HEK293 (cell line): ENCODE measurements around the gene SNHG17.

Experiments used
- CTCF ChIA-PET: fragments of 350-600 bp; formaldehyde crosslinking; extraction: SDS; loops from one replicate; lab custom pipeline; 2021; ENCODE audit warnings: antibody characterized with exemption; lab: Yijun Ruan, JAX
- POLR2A ChIA-PET: fragments of 300-600 bp; formaldehyde crosslinking; extraction: SDS; loops from one replicate; lab custom pipeline; 2020; ENCODE audit warnings: antibody characterized with exemption, inconsistent platforms; lab: Yijun Ruan, JAX
- H3K27ac ChIP-seq: fragments of 200-500 bp; sonication (Bioruptor generic); 2 replicates; pipeline ENCODE4 v1.5.1; 2014; ENCODE audit warnings: low read depth, low read length, control low read depth, inconsistent platforms; ENCODE audit errors: extremely low read depth
- H3K36me3 ChIP-seq, 2 experiments: fragments of 200-500 bp in 1 of 2; sonication (Bioruptor generic) in 1 of 2; 1 replicate in 1 of 2; 2 replicates in 1 of 2; pipeline ENCODE4 v1.5.1; 2014 to 2017; ENCODE audit warnings: inconsistent platforms in 2 of 2, low read length in 2 of 2; ENCODE audit not compliant: control insufficient read depth in 2 of 2, insufficient read depth in 1 of 2
- H3K4me1 ChIP-seq: fragments of 200-500 bp; sonication (Bioruptor generic); 2 replicates; pipeline ENCODE4 v1.5.1; 2014; ENCODE audit warnings: mild to moderate bottlenecking, low read length, inconsistent platforms; ENCODE audit not compliant: control insufficient read depth, insufficient read depth
- H3K4me3 ChIP-seq: 2 replicates; pipeline ENCODE4 v1.5.1; 2011; ENCODE audit warnings: low read depth, mild to moderate bottlenecking, control low read depth, low read length, moderate library complexity
- H3K9me3 ChIP-seq: fragments of 200-500 bp; sonication (Bioruptor generic); 2 replicates; pipeline ENCODE4 v1.5.1; 2014; ENCODE audit warnings: low read depth, low read length, inconsistent platforms; ENCODE audit not compliant: control insufficient read depth, insufficient read depth
- IKZF3 ChIP-seq: fragments of 450-650 bp; IDR thresholded peaks from 2 replicates; pipeline ENCODE4 v1.5.0; 2018; ENCODE audit warnings: missing biosample characterization, mild to moderate bottlenecking, missing genetic modification characterization, moderate library complexity
- KLF1 ChIP-seq: fragments of 450-650 bp; formaldehyde crosslinking; IDR thresholded peaks from 2 replicates; pipeline ENCODE4 v1.5.1; 2016; ENCODE audit warnings: missing biosample characterization, missing genetic modification characterization
- KLF10 ChIP-seq: fragments of 450-650 bp; IDR thresholded peaks from 2 replicates; pipeline ENCODE4 v1.5.1; 2018; ENCODE audit warnings: missing biosample characterization, mild to moderate bottlenecking, missing genetic modification characterization
- KLF9 ChIP-seq: fragments of 450-650 bp; formaldehyde crosslinking; IDR thresholded peaks from 2 replicates; pipeline ENCODE4 v1.5.1; 2016; ENCODE audit warnings: missing biosample characterization, missing genetic modification characterization, low read depth
- PRDM1 ChIP-seq: fragments of 450-650 bp; formaldehyde crosslinking; IDR thresholded peaks from 2 replicates; pipeline ENCODE4; 2016; ENCODE audit warnings: missing biosample characterization, missing genetic modification characterization
- REPIN1 ChIP-seq: fragments of 450-650 bp; formaldehyde crosslinking; IDR thresholded peaks from 2 replicates; pipeline ENCODE4 v1.5.1; 2017; ENCODE audit warnings: missing biosample characterization, missing genetic modification characterization, low read depth
- TCF7L2 ChIP-seq: IDR thresholded peaks from 2 replicates; pipeline ENCODE4 v1.6.1; 2011; ENCODE audit warnings: low read depth, mild to moderate bottlenecking, inconsistent platforms, low read length, moderate library complexity, borderline replicate concordance
- ZIC2 ChIP-seq: fragments of 450-650 bp; formaldehyde crosslinking; IDR thresholded peaks from 2 replicates; pipeline ENCODE4 v1.5.1; 2016; ENCODE audit warnings: missing biosample characterization, missing genetic modification characterization
- ZNF121 ChIP-seq: fragments of 450-650 bp; formaldehyde crosslinking; IDR thresholded peaks from 2 replicates; pipeline ENCODE4 v1.5.1; 2016; ENCODE audit warnings: missing biosample characterization, missing genetic modification characterization
- ZNF157 ChIP-seq: fragments of 450-650 bp; formaldehyde crosslinking; IDR thresholded peaks from 2 replicates; pipeline ENCODE4 v1.5.1; 2016; ENCODE audit warnings: missing biosample characterization, missing genetic modification characterization
- ZNF16 ChIP-seq: fragments of 450-650 bp; formaldehyde crosslinking; IDR thresholded peaks from 2 replicates; pipeline ENCODE4 v1.5.1; 2016; ENCODE audit warnings: low read depth, missing biosample characterization, missing genetic modification characterization
- ZNF174 ChIP-seq: fragments of 450-650 bp; formaldehyde crosslinking; IDR thresholded peaks from 2 replicates; pipeline ENCODE4 v1.5.0; 2017; ENCODE audit warnings: missing biosample characterization, mild to moderate bottlenecking, missing genetic modification characterization
- ZNF341 ChIP-seq: fragments of 450-650 bp; formaldehyde crosslinking; IDR thresholded peaks from 2 replicates; pipeline ENCODE4; 2016; ENCODE audit warnings: low read depth, missing biosample characterization, missing genetic modification characterization
- ZNF394 ChIP-seq: fragments of 450-650 bp; formaldehyde crosslinking; IDR thresholded peaks from 2 replicates; pipeline ENCODE4 v1.5.1; 2016; ENCODE audit warnings: missing biosample characterization, missing genetic modification characterization, mild to moderate bottlenecking, moderate library complexity, borderline replicate concordance
- ZNF501 ChIP-seq: fragments of 450-650 bp; formaldehyde crosslinking; IDR thresholded peaks from 2 replicates; pipeline ENCODE4 v1.5.1; 2016; ENCODE audit warnings: missing biosample characterization, missing genetic modification characterization
- ZNF521 ChIP-seq: fragments of 450-650 bp; formaldehyde crosslinking; IDR thresholded peaks from 2 replicates; pipeline ENCODE4 v1.5.1; 2017; ENCODE audit warnings: missing biosample characterization, mild to moderate bottlenecking, missing genetic modification characterization
- ZNF596 ChIP-seq: fragments of 450-650 bp; IDR thresholded peaks from 2 replicates; pipeline ENCODE4 v1.5.0; 2018; ENCODE audit warnings: missing biosample characterization, mild to moderate bottlenecking, missing genetic modification characterization, moderate library complexity
- ZNF600 ChIP-seq: fragments of 450-650 bp; formaldehyde crosslinking; IDR thresholded peaks from 2 replicates; pipeline ENCODE4 v1.5.1; 2016; ENCODE audit warnings: missing biosample characterization, missing genetic modification characterization
- ZNF677 ChIP-seq: fragments of 450-650 bp; IDR thresholded peaks from 2 replicates; pipeline ENCODE4 v1.5.0; 2018; ENCODE audit warnings: missing biosample characterization, mild to moderate bottlenecking, missing genetic modification characterization, moderate library complexity
- ZSCAN16 ChIP-seq: fragments of 450-650 bp; formaldehyde crosslinking; IDR thresholded peaks from 2 replicates; pipeline ENCODE4 v1.5.1; 2016; ENCODE audit warnings: missing biosample characterization, missing genetic modification characterization
- ZSCAN23 ChIP-seq: fragments of 450-650 bp; formaldehyde crosslinking; IDR thresholded peaks from 2 replicates; pipeline ENCODE4 v1.5.1; 2016; ENCODE audit warnings: missing biosample characterization, missing genetic modification characterization
- ZSCAN30 ChIP-seq: fragments of 450-650 bp; IDR thresholded peaks from 2 replicates; pipeline ENCODE4 v1.5.1; 2018; ENCODE audit warnings: missing biosample characterization, mild to moderate bottlenecking, missing genetic modification characterization, moderate library complexity
- TF ChIP-seq, protein P1 (sequence below): fragments of 450-650 bp; formaldehyde crosslinking; IDR thresholded peaks from 2 replicates; pipeline ENCODE4 v1.5.1; 2016; ENCODE audit warnings: missing biosample characterization, missing genetic modification characterization

The SNHG17 gene

DNA sequence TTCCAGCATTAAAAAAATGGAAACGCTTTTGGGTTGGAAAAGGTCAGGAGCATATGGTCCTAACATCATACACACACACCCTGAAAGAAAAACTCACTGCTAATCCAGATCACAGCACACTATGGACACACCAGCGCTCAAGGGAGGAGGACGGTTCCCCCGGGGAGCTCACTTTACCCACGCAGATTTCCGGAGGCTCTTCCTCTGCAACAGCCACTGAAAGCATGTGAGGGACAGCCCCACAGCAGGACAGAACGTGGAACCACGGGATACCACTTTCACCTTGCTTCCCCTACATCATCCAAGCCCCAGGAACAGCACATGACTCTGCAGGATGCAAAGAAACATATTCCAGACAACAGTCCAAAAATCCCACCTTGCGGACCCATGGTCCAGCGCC lies 13.2 kb downstream of the SNHG17 start:
- H3K4me1 ChIP-seq, result no peaks in the 10 kb centered on the region
- H3K36me3 ChIP-seq, result peaks cover 69 to 93% of the 10 kb centered on the region in 2 experiments

DNA sequence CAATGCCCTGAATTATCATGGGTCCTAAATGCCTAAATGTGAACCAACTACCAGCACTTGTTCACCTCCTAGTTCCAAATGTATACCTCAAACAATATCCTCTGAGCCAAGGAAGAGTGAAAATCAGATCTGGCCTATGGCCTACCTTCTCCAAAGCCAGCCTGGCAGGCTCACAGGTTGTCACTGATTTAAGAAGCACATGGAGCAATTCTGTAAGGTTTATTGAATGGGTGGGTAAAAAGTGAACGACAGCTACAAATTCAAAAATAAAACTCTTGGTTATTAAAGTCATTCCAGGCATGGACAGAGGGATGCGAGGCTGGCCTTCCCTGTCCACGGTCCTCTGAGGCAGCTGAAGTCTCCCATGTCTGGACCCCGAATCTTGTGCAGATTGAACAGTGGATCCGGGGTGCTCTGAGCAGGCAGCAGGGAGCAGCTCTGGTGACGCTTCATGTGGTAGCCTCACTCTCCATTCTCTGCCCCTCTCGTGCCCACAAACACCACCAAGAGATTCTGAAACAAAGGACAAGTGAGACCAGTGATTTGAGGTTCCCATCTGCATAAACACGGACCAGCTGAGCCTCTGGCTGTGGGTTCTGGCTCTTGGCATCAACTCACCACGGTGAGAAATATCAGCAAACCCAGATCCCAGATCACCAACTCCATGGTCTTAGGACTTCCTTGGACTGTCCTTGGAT lies 14.6 kb downstream of the SNHG17 start:
- Histone ChIP-seq H3K27ac (no peak overlapping the region), H3K4me1 (no peaks in the 10 kb centered on the region), H3K36me3 (peaks cover 61 to 87% of the 10 kb centered on the region in 2 experiments), H3K9me3 (no peaks in the 10 kb centered on the region), H3K4me3 (no peak overlapping the region)
- POLR2A ChIA-PET, result interaction anchor here (1.0 to 1.8 kb wide), 3 partner anchors 14 to 53 kb away, joined by 3 to 7 read pairs (median 3); partner anchors contain the start of gene SNHG17
- CTCF ChIA-PET, result interaction anchor here (0.7 kb wide), 1 partner anchor 40 kb away, joined by 3 read pairs; no protein-coding TSS in a partner anchor
- TF ChIP-seq ZSCAN30 (tag by site-specific recombination), result no peak
- TF ChIP-seq ZNF16 (tag by site-specific recombination), result no peak
- no peak for TF ChIP-seq ZNF596 (tag by site-specific recombination)
- TF ChIP-seq ZNF521, result no peak
- no peak for TF ChIP-seq ZSCAN16 (tag by site-specific recombination)
- TF ChIP-seq, protein P1, sequence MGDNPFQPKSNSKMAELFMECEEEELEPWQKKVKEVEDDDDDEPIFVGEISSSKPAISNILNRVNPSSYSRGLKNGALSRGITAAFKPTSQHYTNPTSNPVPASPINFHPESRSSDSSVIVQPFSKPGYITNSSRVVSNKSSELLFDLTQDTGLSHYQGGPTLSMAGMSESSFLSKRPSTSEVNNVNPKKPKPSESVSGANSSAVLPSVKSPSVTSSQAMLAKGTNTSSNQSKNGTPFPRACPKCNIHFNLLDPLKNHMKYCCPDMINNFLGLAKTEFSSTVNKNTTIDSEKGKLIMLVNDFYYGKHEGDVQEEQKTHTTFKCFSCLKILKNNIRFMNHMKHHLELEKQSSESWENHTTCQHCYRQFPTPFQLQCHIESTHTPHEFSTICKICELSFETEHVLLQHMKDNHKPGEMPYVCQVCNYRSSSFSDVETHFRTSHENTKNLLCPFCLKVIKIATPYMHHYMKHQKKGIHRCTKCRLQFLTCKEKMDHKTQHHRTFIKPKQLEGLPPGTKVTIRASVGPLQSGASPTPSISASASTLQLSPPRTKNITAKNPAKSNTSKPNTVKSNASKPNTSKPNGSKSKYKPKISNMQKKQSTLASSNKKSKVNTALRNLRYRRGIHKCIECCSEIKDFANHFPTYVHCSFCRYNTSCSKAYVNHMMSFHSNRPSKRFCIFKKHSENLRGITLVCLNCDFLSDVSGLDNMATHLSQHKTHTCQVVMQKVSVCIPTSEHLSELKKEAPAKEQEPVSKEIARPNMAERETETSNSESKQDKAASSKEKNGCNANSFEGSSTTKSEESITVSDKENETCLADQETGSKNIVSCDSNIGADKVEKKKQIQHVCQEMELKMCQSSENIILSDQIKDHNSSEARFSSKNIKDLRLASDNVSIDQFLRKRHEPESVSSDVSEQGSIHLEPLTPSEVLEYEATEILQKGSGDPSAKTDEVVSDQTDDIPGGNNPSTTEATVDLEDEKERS (tag by site-specific recombination), result no peak
- no peak for TF ChIP-seq ZNF174
- TF ChIP-seq ZNF600, result no peak
- no peak for TF ChIP-seq ZNF341
- TF ChIP-seq TCF7L2, result no peak
- no peak for TF ChIP-seq ZNF501 (tag by site-specific recombination)

More for the DNA sequence above, 13.2 kb downstream of the SNHG17 start:
- TF ChIP-seq KLF1 (tag by site-specific recombination) (no peak), ZNF157 (tag by site-specific recombination) (no peak), ZIC2 (0 out of 2 replicates have a peak, but pooled peaks have one; percentile 20), ZNF600 (0 out of 2 replicates have a peak, but pooled peaks have one; percentile 11)
- Histone ChIP-seq H3K9me3 (no peaks in the 10 kb centered on the region), H3K27ac (no peak overlapping the region), H3K4me3 (no peak overlapping the region)
- ChIA-PET CTCF (interaction anchor here (3.8 kb wide), 1 partner anchor 13 kb away, joined by 15 read pairs; the partner anchor contains the start of gene SNHG17), POLR2A (interaction anchor here (1.1 to 1.8 kb wide), 2 partner anchors 13 to 52 kb away, joined by 3 to 7 read pairs; partner anchors contain the start of gene SNHG17)

DNA sequence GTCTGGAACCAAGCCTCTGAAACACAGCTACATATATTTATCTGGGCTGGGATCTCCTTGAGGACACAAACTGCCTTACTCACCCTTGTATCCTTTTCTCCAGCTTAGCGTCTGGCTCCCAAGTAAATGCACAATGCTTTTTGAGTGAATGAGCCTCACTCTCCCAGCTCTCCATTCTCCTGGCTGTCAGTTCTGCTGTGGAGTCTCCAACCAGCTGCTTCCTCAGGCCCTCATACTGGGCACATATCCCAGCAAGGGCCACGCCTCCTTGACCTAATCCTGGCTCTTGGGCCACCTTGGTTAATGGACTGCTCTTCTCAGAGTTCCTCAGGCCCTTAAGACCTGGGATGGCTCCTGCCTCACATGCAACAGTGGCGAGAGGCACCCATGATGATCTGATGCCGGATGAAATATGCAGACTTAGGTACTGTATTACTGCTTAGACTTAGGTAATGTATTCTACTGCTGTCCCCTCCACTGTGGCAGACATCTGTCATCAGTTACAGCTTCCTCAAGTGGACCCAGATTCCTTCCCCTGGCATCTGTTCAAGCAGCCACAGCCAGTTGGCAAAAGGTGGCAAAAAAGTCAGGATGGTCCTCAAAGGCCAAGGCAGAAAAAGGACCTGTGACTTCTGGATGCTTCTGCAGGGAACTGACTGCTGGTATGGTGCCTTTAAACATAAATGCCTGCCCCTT lies 16.5 kb downstream of the SNHG17 start:
- H3K9me3 ChIP-seq, result no peaks in the 10 kb centered on the region
- TF ChIP-seq ZNF394 (tag by site-specific recombination), result 0 out of 2 replicates have a peak, but pooled peaks have one; percentile 6
- peak; percentile 48; the same call in 1 of the 2 replicates for TF ChIP-seq PRDM1 (tag by site-specific recombination)
- TF ChIP-seq ZSCAN23, result no peak
- no peak for TF ChIP-seq ZNF121
- 0 out of 2 replicates have a peak, but pooled peaks have one; percentile 10 for TF ChIP-seq ZNF600
- 0 out of 2 replicates have a peak, but pooled peaks have one; percentile 47 for TF ChIP-seq ZNF677 (tag by site-specific recombination)
- TF ChIP-seq IKZF3 (tag by site-specific recombination), result 0 out of 2 replicates have a peak, but pooled peaks have one; percentile 35
- peak; percentile 62; the same call in 1 of the 2 replicates for TF ChIP-seq KLF9 (tag by site-specific recombination)
- TF ChIP-seq REPIN1 (tag by site-specific recombination), result no peak
- peak; percentile 40 for TF ChIP-seq KLF10 (tag by site-specific recombination)
- TF ChIP-seq, all 188 proteins: peak for 7
- POLR2A ChIA-PET, result interaction anchor here (0.6 to 1.5 kb wide), 9 partner anchors 10 to 192 kb away, joined by 3 to 7 read pairs (median 3); partner anchors contain the start of genes RALGAPB and SNHG17
- H3K4me1 ChIP-seq, result no peaks in the 10 kb centered on the region
- H3K36me3 ChIP-seq, result peaks cover 50 to 77% of the 10 kb centered on the region in 2 experiments
- peak overlapping the region; percentile 22; the same call in 1 of the 2 replicates for H3K27ac ChIP-seq
- no peak overlapping the region for H3K4me3 ChIP-seq
- CTCF ChIA-PET, result interaction anchor here (0.6 to 1.0 kb wide), 2 partner anchors 20 to 81 kb away, joined by 3 to 5 read pairs; no protein-coding TSS in a partner anchor
